ENCODE results near the gene TRAPPC1. TPM values are rescaled to one million over a fixed set of nuclear protein-coding genes. Genes with fewer than 3 reads are reported as not detected.

The TRAPPC1 gene
- total RNA-seq (2021) = 99.7 to 135 TPM (median 125 TPM) in 3 replicates
- Bru-seq, nascent RNA = percentile 87 among the genes with signal in this experiment
- long read RNA-seq, experiment 1, transcript TRAPPC1-202 (5 exons, 759 nt) = minor isoform, 12 of 123 reads
- long read RNA-seq, experiment 1, transcript TRAPPC1-201 (4 exons, 811 nt) = major isoform, 105 of 123 reads
- long read RNA-seq, experiment 1, partial matches to known transcripts = 1 of 123 reads
- long read RNA-seq, experiment 1, other reads (novel, unspliced or antisense) = 1 of 123 reads
- long read RNA-seq, experiment 2, transcript TRAPPC1-201 (4 exons, 811 nt) = major isoform, 88 of 157 reads
- long read RNA-seq, experiment 2, partial matches to known transcripts = 11 of 157 reads
- long read RNA-seq, experiment 2, other reads (novel, unspliced or antisense) = 53 of 157 reads
- long read RNA-seq, experiment 3, transcript TRAPPC1-201 (4 exons, 811 nt) = major isoform, 85 of 99 reads
- long read RNA-seq, experiment 3, transcript TRAPPC1-202 (5 exons, 759 nt) = minor isoform, 6 of 99 reads
- long read RNA-seq, experiment 3, partial matches to known transcripts = 3 of 99 reads
- long read RNA-seq, experiment 3, other reads (novel, unspliced or antisense) = 4 of 99 reads

GRCh38 chr17:7931709-7932482, at the start of gene TRAPPC1, which contains the start of gene CNTROB:
TRAPPC1 (minus strand) TSS chr17:7931946; CDS start chr17:7931829, 117 bp downstream.
CNTROB (plus strand) TSS chr17:7932206; CDS start chr17:7933080, 874 bp downstream.
- H3K27ac Mint-ChIP-seq = peak within 1 kb of the TSS; percentile 97
- CTCF ChIA-PET = interaction anchor here (0.6 to 4.8 kb wide), 20 partner anchors 17 to 190 kb away, joined by 3 to 82 read pairs (median 6); partner anchors contain the start of gene KDM6B
- TF ChIP-seq NFE2L1 (CRISPR knock-in tag; IDR thresholded peaks at IDR 0.05) (no peak), ATF1 (CRISPR knock-in tag; IDR thresholded peaks at IDR 0.05) (no peak), NR3C1 (CRISPR knock-in tag; conservative IDR thresholded peaks at IDR 0.05; ENCODE audit: low read depth) (no peak), MLX (CRISPR knock-in tag; IDR thresholded peaks at IDR 0.05) (no peak), TEAD1 (CRISPR knock-in tag; IDR thresholded peaks at IDR 0.05) (peak; percentile 69; the same call in 1 of the 2 replicates), SP1 (CRISPR knock-in tag; conservative IDR thresholded peaks at IDR 0.05) (peak; percentile 73), E2F5 (CRISPR knock-in tag; IDR thresholded peaks at IDR 0.05) (0 out of 2 replicates have a peak, but pooled peaks have one; percentile 14), MYBL2 (CRISPR knock-in tag; IDR thresholded peaks at IDR 0.05) (peak; percentile 74; the same call in 1 of the 2 replicates), ZNF138 (CRISPR knock-in tag; conservative IDR thresholded peaks at IDR 0.05) (no peak), ZNF219 (CRISPR knock-in tag; IDR thresholded peaks at IDR 0.05; ENCODE audit: borderline replicate concordance) (no peak), HMGA2 (CRISPR knock-in tag; IDR thresholded peaks at IDR 0.05) (peak; percentile 75; the same call in 1 of the 2 replicates), CREM (CRISPR knock-in tag; IDR thresholded peaks at IDR 0.05) (peak; percentile 80; the same call in 1 of the 2 replicates), HMGXB4 (CRISPR knock-in tag; IDR thresholded peaks at IDR 0.05) (0 out of 2 replicates have a peak, but pooled peaks have one; percentile 52), FOXK1 (CRISPR knock-in tag; IDR thresholded peaks at IDR 0.05) (peak; percentile 53; the same call in 1 of the 2 replicates), JUN (CRISPR knock-in tag; IDR thresholded peaks at IDR 0.05) (no peak), GABPB1 (CRISPR knock-in tag; IDR thresholded peaks at IDR 0.05) (peak; percentile 45; the same call in 1 of the 2 replicates), USF1 (CRISPR knock-in tag; IDR thresholded peaks at IDR 0.05) (peak; percentile 40; the same call in 1 of the 2 replicates), SMAD4 (CRISPR knock-in tag; IDR thresholded peaks at IDR 0.05) (no peak), MAX (CRISPR knock-in tag; IDR thresholded peaks at IDR 0.05) (peak; percentile 79), E2F4 (CRISPR knock-in tag; IDR thresholded peaks at IDR 0.05; ENCODE audit: borderline replicate concordance, low read depth) (no peak), CBFB (CRISPR knock-in tag; IDR thresholded peaks at IDR 0.05; ENCODE audit: low read depth) (no peak), NFYB (CRISPR knock-in tag; conservative IDR thresholded peaks at IDR 0.05; ENCODE audit: low read depth) (peak; percentile 29; the same call in 1 of the 2 replicates), ZNF416 (CRISPR knock-in tag; IDR thresholded peaks at IDR 0.05) (no peak), PREB (CRISPR knock-in tag; IDR thresholded peaks at IDR 0.05; ENCODE audit: borderline replicate concordance) (no peak)
- H3K4me1 Mint-ChIP-seq = peaks cover 32% of the 10 kb centered on the region
- POLR2A ChIA-PET = interaction anchor here (0.5 to 1.6 kb wide), 5 partner anchors 16 to 91 kb away, joined by 3 to 6 read pairs (median 3); no protein-coding TSS in a partner anchor
- peaks cover 15% of the 10 kb centered on the region for H3K36me3 Mint-ChIP-seq
- H3K27me3 Mint-ChIP-seq (ENCODE audit: low read depth) = peaks cover 37% of the 10 kb centered on the region
- no peaks in the 10 kb centered on the region for H3K9me3 Mint-ChIP-seq
- peak within 1 kb of the TSS; percentile 100 for H3K4me3 Mint-ChIP-seq
- ATAC-seq (peak; percentile 90), DNase-seq (ENCODE audit: low spot score) (peak; percentile 98)
